ENCODE results near the gene ZNF831. TPM values are rescaled to one million over a fixed set of nuclear protein-coding genes. Genes with fewer than 3 reads are reported as not detected.

ZNF831 gene
- total and polyA plus RNA-seq, 10 of the 15 experiments (the other 5 are each of a cell fraction or from before 2014, with no cell fraction given): 0.01 to 0.97 (median 0.23) TPM

- 30% methylated on average over 11 of the region's 11 CpGs for WGBS (ENCODE audit: insufficient coverage, insufficient replicate concordance, low lambda C conversion rate, missing lambda C conversion rate)
- no peak for ATAC-seq
- H3K9ac ChIP-seq (ENCODE audit: control insufficient read depth, insufficient read depth, low read length): no peak overlapping the region
- H3K27me3 ChIP-seq (replicated peaks in 1 of 2; ENCODE audit: control insufficient read depth in 2 of 2, insufficient read depth in 2 of 2, low read length in 1 of 2): no peaks in the 10 kb centered on the region; a peak in 1 of 4 replicates
- no peaks in the 10 kb centered on the region for H3K9me3 ChIP-seq (replicated peaks; ENCODE audit: control insufficient read depth, insufficient read depth, low read length)
- intact Hi-C loops (cut with micrococcal nuclease; ENCODE audit: unreplicated experiment) (no loop called here), in situ Hi-C loops (cut with MboI) (no loop called here)
- BruUV-seq (replicated peaks): no TSS peak
- ChIA-PET CTCF (no interaction called here), SMC1A (ENCODE audit: uncharacterized antibody, unreplicated experiment) (no interaction called here), POLR2A (no interaction called here), RAD21 (ENCODE audit: unreplicated experiment) (no interaction called here)
- no peaks in the 10 kb centered on the region for H3K4me1 ChIP-seq (ENCODE audit: control insufficient read depth, insufficient read depth, low read length)
- TF ChIP-seq FOXK2 (IDR thresholded peaks at IDR 0.05): no peak
- no peak for TF ChIP-seq NKRF (conservative IDR thresholded peaks at IDR 0.05)
- TF ChIP-seq DPF2 (IDR thresholded peaks at IDR 0.05): no peak
- no peak for TF ChIP-seq RFX5 (IDR thresholded peaks at IDR 0.05; ENCODE audit: low read depth, low read length)
- no peak for TF ChIP-seq BCL3 (IDR thresholded peaks at IDR 0.05; ENCODE audit: borderline replicate concordance, insufficient read depth, low read depth, low read length, poor library complexity, severe bottlenecking)
- TF ChIP-seq KAT2A (conservative IDR thresholded peaks at IDR 0.05; ENCODE audit: control insufficient read depth, low read depth, low read length): no peak
- TF ChIP-seq SIX5 (IDR thresholded peaks at IDR 0.05; ENCODE audit: low read depth, low read length, severe bottlenecking): no peak
- no peak for TF ChIP-seq SUZ12 (IDR thresholded peaks at IDR 0.05; ENCODE audit: unreplicated experiment)
- TF ChIP-seq SUPT20H (IDR thresholded peaks at IDR 0.05; ENCODE audit: borderline replicate concordance, control insufficient read depth, low read depth, low read length): no peak
- TF ChIP-seq YBX1 (IDR thresholded peaks at IDR 0.05): no peak
- TF ChIP-seq IKZF2 (IDR thresholded peaks at IDR 0.05): no peak
- H3K27ac ChIP-seq (ENCODE audit: control insufficient read depth, insufficient read depth): no peak overlapping the region
- no peaks in the 10 kb centered on the region for H4K20me1 ChIP-seq (ENCODE audit: control insufficient read depth, insufficient read depth)
- no peak for DNase-seq (ENCODE audit: low read depth, low spot score)
- FAIRE-seq: no peak
- no peak overlapping the region for H3K4me3 ChIP-seq
- no peaks in the 10 kb centered on the region for H3K36me3 ChIP-seq (ENCODE audit: control insufficient read depth in 2 of 2, insufficient read depth in 2 of 2, low read length in 1 of 2)
- no peak overlapping the region for H3K4me2 ChIP-seq (ENCODE audit: control insufficient read depth, insufficient read depth)
- no peak overlapping the region for H2AFZ ChIP-seq (ENCODE audit: control insufficient read depth, low read depth, low read length)
- H3K79me2 ChIP-seq (ENCODE audit: control insufficient read depth, insufficient read depth, low read length): no peaks in the 10 kb centered on the region
Observed at GRCh38 chr20:59210186-59210585, 46.6 kb downstream of the ZNF831 start.

Data from GM12878 (cell line).